ENCODE data around the gene RPL9. TPM values are rescaled to one million over a fixed set of nuclear protein-coding genes. Genes with fewer than 3 reads are reported as not detected.

Gene RPL9
- total and polyA plus RNA-seq, 2 of the 13 experiments (the other 11 are each of a cell fraction or from before 2014, with no cell fraction given), result 993 to 2,148 TPM

DNA sequence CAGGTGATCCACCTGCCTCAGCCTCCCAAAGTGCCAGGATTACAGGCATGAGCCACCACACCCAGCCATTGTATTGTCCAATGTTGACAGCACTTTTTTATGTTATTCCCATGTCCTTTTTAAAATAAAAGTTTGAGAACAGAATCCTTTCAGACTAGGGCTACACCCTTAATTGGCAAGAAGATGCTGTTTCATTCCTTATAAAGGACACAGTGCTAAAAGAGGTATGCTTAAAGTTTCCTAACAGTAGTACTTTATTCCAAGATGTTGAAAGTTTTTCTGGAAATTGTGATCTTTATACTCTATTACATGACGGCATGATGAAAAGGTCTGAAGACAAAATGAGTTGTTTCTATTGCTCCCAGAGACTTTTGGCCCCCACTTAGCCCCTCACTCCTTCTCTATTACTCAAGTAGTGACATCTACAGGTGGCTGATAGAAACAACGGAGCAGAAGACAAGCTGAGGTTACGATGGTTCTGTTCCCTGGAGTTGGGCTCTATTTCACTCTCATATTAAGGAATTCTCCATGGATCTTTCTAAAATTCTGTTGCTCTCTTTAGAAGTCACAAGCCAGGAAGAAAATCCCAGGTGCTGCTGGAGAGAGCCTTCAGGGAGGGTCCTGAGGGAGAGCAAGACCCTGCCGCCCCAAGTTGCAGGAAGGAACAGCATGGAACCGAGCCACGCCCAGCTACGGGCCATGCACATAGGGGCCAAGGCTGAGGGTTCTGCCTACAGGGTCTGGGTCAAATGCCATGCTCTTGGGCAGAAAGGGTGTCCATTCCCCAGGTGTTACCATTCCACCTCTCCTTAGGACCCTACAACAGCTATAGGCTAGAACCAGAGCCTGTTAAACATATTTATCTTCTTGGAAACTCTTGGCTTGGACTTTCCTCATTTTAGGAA, 22.8 kb downstream of the RPL9 start (continued):
- TF ChIP-seq HMGXB3 (CRISPR knock-in tag; IDR thresholded peaks at IDR 0.05; ENCODE audit: borderline replicate concordance), result 0 out of 2 replicates have a peak, but pooled peaks have one; percentile 20
- TF ChIP-seq, protein P1, sequence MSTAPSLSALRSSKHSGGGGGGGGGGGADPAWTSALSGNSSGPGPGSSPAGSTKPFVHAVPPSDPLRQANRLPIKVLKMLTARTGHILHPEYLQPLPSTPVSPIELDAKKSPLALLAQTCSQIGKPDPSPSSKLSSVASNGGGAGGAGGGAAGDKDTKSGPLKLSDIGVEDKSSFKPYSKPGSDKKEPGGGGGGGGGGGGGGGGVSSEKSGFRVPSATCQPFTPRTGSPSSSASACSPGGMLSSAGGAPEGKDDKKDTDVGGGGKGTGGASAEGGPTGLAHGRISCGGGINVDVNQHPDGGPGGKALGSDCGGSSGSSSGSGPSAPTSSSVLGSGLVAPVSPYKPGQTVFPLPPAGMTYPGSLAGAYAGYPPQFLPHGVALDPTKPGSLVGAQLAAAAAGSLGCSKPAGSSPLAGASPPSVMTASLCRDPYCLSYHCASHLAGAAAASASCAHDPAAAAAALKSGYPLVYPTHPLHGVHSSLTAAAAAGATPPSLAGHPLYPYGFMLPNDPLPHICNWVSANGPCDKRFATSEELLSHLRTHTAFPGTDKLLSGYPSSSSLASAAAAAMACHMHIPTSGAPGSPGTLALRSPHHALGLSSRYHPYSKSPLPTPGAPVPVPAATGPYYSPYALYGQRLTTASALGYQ (CRISPR knock-in tag; IDR thresholded peaks at IDR 0.05), result no peak
- no peak for TF ChIP-seq ELF3 (CRISPR knock-in tag; IDR thresholded peaks at IDR 0.05)
- no peak for TF ChIP-seq SMAD3 (CRISPR knock-in tag; IDR thresholded peaks at IDR 0.05)
- TF ChIP-seq PCBP2 (optimal IDR thresholded peaks at IDR 0.05; ENCODE audit: low read depth, low read length, poor library complexity, severe bottlenecking), result no peak
- no peak for TF ChIP-seq HNRNPH1 (optimal IDR thresholded peaks at IDR 0.05; ENCODE audit: low read depth, low read length)

All from HepG2 (cell line).